Activated naive CD4-positive, alpha-beta T cell treated with anti-CD3 and anti-CD28 coated beads, Interleukin-2, amount 50 U/mL, for 72 hours (primary cell): ENCODE data around the gene TENM3. TPM values are rescaled to one million over a fixed set of nuclear protein-coding genes. Genes with fewer than 3 reads are reported as not detected.

ENCODE experiments used
- ATAC-seq, 2 donors: fragments of 150-1000 bp; cut with Tn5 transposase; 2 replicates each; pipeline ENCODE4 v1.10.0; 2021; ENCODE audit warnings: mild to moderate bottlenecking in 2 of 2, moderate library complexity in 2 of 2
- DNase-seq, 2 donors: peaks; one replicate each; pipeline ENCODE4 v3.0.0; 2021 to 2022; ENCODE audit warnings: low spot score in 2 of 2
- H3K27ac Mint-ChIP-seq, 2 donors: one replicate each; pipeline ENCODE4 v1.8.0; 2022; ENCODE audit warnings: mild to moderate bottlenecking in 2 of 2, mixed read lengths in 2 of 2
- H3K36me3 Mint-ChIP-seq, 2 donors: one replicate each; pipeline ENCODE4 v1.8.0; 2022; ENCODE audit warnings: mixed read lengths in 2 of 2
- H3K9me3 Mint-ChIP-seq, 2 donors: one replicate each; pipeline ENCODE4 v1.8.0; 2022; ENCODE audit warnings: mixed read lengths in 2 of 2
- total RNA-seq, 2 donors: library from RNA; stranded (reverse); gene quantifications; one replicate each; pipeline ENCODE4 v1.2.3, GENCODE V29; 2022

Gene TENM3
- total RNA-seq, 2 donors from 2014 or later: not detected

GRCh38 chr4:182684796-182685195 lies 441.6 kb downstream of the TENM3 start:
- H3K27ac Mint-ChIP-seq: no peak overlapping the region
- DNase-seq (no peak), ATAC-seq (no peak)
- no peaks in the 10 kb centered on the region for H3K36me3 Mint-ChIP-seq
- no peaks in the 10 kb centered on the region for H3K9me3 Mint-ChIP-seq

DNA sequence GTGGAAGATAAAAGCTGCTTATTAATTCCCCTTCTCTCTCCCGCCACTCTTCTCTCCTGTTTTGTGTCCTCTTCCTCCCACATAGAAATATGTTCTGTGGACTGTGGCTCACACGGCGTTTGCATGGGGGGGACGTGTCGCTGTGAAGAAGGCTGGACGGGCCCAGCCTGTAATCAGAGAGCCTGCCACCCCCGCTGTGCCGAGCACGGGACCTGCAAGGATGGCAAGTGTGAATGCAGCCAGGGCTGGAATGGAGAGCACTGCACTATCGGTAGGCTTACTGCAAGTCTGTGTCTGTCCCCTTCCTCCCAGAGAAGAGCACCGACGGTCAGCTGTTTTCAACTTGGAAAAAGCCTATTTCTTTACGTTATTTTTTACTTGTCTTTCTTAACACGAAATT lies 444.9 kb downstream of the TENM3 start:
- H3K27ac Mint-ChIP-seq: no peak overlapping the region
- ATAC-seq (no peak), DNase-seq (no peak)
- no peaks in the 10 kb centered on the region for H3K36me3 Mint-ChIP-seq
- H3K9me3 Mint-ChIP-seq: no peaks in the 10 kb centered on the region

- H3K27ac Mint-ChIP-seq: no peak overlapping the region
Observed at GRCh38 chr4:182694551-182694950, 451.3 kb downstream of the TENM3 start.

DNA sequence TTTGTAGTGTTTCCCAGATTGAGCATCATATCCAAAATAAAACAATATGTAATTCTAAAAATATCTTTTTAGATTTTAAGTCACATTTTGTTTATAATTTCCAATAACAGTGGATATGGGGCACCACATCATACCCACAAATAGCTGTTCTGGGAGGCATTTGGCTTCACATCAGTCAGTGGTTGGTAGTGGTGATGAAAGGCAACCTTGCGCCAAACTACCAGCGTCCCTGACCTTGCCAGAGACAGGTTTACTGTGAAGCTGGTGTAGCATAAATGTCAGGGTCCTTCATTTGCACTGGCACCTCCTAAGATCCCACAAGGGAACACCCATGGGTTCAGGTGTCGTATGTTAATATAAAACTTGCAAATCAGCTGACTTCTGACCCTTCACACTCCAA lies 451.8 kb downstream of the TENM3 start:
- Mint-ChIP-seq H3K27ac (no peak overlapping the region), H3K36me3 (no peaks in the 10 kb centered on the region), H3K9me3 (no peaks in the 10 kb centered on the region)
- DNase-seq (no peak), ATAC-seq (no peak)

More at GRCh38 chr4:182694551-182694950, 451.3 kb downstream of the TENM3 start:
- ATAC-seq (no peak), DNase-seq (no peak)
- no peaks in the 10 kb centered on the region for H3K36me3 Mint-ChIP-seq
- H3K9me3 Mint-ChIP-seq: no peaks in the 10 kb centered on the region

DNA sequence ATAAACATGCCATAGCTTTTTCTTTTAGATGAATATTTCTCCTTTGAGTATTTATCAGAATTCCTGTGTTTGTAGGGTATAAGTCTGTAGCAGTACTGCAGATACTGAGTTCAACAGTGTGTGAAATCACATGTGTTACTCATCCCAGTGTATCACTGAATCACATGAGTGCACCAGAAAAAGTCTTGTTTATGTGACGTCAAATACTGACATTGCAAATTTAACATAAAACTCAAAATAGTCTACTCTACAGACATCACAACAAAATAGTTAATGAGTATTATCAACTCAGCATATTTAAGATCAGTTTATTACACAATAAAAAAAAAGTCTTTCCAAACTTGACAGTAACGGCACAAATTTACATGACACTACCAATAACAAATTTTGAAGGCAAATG lies 452.6 kb downstream of the TENM3 start:
- no peaks in the 10 kb centered on the region for H3K9me3 Mint-ChIP-seq

DNA sequence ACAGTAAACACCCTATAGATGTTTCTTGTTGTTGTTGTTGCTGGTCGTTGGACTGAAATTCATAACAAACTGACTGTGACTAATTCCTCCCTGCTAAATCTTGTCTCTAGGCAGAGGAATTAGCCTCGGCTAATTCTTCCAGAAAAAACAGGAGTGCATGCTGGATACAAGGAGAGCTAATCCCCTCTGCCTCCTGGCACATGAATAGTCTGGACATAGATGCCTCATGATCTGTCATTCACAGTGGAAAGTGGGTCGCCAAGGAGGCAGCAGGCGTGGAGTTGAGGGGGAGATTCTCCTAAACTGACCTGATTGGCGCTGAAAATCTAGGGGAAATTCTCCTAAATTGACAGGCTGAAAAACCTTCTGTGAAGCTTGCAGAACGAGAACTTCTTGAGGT lies 453.9 kb downstream of the TENM3 start:
- DNase-seq (no peak), ATAC-seq (no peak)
- no peaks in the 10 kb centered on the region for H3K9me3 Mint-ChIP-seq
- no peaks in the 10 kb centered on the region for H3K36me3 Mint-ChIP-seq
- H3K27ac Mint-ChIP-seq: no peak overlapping the region

More for the DNA sequence above, 452.6 kb downstream of the TENM3 start:
- ATAC-seq: no peak
- H3K27ac Mint-ChIP-seq: no peak overlapping the region
- no peak for DNase-seq
- H3K36me3 Mint-ChIP-seq: no peaks in the 10 kb centered on the region

GRCh38 chr4:182698212-182698611 lies 455.0 kb downstream of the TENM3 start:
- DNase-seq: no peak
- Mint-ChIP-seq H3K27ac (no peak overlapping the region), H3K36me3 (no peaks in the 10 kb centered on the region), H3K9me3 (no peaks in the 10 kb centered on the region)
- ATAC-seq: no peak

GRCh38 chr4:182699201-182699600 lies 456.0 kb downstream of the TENM3 start:
- no peak for ATAC-seq
- no peak overlapping the region for H3K27ac Mint-ChIP-seq
- H3K36me3 Mint-ChIP-seq: no peaks in the 10 kb centered on the region
- no peak for DNase-seq
- H3K9me3 Mint-ChIP-seq: no peaks in the 10 kb centered on the region

DNA sequence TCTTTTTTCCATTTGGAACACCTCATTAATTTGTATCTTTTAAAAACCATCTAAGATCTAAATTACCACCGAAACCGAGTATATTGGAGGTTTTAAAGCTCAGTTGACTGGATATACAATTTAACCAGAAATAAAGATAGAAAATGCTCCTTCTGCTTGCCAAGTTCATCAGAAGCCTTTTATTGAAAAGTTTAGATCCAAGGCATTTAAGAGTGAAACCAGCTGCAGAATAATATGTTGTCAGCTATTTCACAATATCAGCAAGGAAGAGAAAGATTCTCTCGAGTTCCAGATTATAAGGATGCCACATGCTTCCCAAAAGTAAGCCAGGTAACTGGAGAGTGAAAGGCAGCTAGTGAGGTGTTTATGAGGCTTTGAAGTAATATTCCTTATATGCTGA lies 456.6 kb downstream of the TENM3 start:
- no peak for DNase-seq
- no peaks in the 10 kb centered on the region for H3K9me3 Mint-ChIP-seq
- no peak overlapping the region for H3K27ac Mint-ChIP-seq
- ATAC-seq: no peak
- H3K36me3 Mint-ChIP-seq: no peaks in the 10 kb centered on the region

- H3K9me3 Mint-ChIP-seq: no peaks in the 10 kb centered on the region
- H3K27ac Mint-ChIP-seq: no peak overlapping the region
- no peaks in the 10 kb centered on the region for H3K36me3 Mint-ChIP-seq
- DNase-seq: no peak
- no peak for ATAC-seq
Observed at GRCh38 chr4:182700362-182701160, 457.4 kb downstream of the TENM3 start.

DNA sequence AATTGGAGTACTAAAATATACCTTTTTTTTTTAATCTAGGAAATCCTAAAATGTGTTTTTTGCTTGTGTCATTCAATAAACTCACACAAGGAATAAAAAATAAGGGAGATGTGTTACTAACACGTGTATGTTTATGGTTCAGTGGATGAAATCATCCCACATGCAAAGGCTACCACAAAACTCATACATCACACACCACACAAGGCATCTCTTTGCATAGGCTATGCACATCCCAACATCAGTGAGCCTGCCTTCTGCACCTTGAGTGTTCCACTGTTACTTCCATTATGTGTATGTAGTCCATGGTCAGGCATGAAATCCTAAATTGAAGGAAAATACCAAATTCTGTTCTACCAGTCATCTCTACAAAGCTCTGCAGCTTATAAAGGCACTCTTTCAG lies 460.9 kb downstream of the TENM3 start:
- Mint-ChIP-seq H3K9me3 (no peaks in the 10 kb centered on the region), H3K27ac (no peak overlapping the region), H3K36me3 (no peaks in the 10 kb centered on the region)
- ATAC-seq: no peak
- no peak for DNase-seq

DNA sequence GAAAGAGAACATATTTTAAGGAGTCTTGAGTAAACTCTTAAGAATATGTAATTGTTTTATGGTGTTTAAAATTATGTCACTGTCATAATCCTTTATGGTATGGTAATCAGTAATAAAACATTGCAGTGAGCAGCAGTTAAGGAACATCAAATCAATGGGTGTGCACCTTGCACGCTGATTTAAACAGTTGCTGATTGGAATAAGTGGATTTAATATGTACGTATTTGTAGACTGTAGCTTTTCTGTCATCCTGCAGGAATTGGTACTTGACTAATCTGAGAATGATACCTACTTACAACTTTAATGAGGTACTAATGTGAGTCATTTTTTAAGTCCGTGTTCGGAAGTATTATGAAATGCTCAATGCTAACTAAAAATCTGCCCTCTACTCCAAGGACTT lies 461.7 kb downstream of the TENM3 start:
- no peaks in the 10 kb centered on the region for H3K36me3 Mint-ChIP-seq
- no peaks in the 10 kb centered on the region for H3K9me3 Mint-ChIP-seq
- DNase-seq (no peak), ATAC-seq (no peak)
- H3K27ac Mint-ChIP-seq: no peak overlapping the region

- no peak for ATAC-seq
- no peaks in the 10 kb centered on the region for H3K36me3 Mint-ChIP-seq
Observed at GRCh38 chr4:182705389-182705788, 462.2 kb downstream of the TENM3 start.

DNA sequence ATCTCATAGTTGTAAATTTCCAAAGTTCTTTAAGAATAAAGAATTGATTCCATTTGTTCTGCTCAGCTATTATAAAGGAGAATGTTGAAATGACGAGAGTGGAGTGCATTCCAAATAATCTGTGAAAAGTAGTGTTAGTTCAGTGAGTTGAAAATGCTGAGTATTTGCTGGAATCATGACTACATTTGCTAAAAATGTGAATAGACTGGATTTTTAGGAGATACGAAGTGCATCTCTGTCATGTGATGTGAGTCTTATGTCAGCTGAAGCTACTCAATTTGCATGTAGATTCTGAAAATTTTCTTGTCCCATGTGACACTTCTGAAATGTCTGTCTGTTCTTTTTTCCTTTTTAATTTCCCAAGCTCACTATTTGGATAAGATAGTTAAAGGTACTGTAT lies 468.0 kb downstream of the TENM3 start:
- no peaks in the 10 kb centered on the region for H3K9me3 Mint-ChIP-seq
- ATAC-seq (no peak), DNase-seq (no peak)
- H3K36me3 Mint-ChIP-seq: no peaks in the 10 kb centered on the region
- no peak overlapping the region for H3K27ac Mint-ChIP-seq

More at GRCh38 chr4:182705389-182705788, 462.2 kb downstream of the TENM3 start:
- Mint-ChIP-seq H3K9me3 (no peaks in the 10 kb centered on the region), H3K27ac (no peak overlapping the region)
- no peak for DNase-seq

DNA sequence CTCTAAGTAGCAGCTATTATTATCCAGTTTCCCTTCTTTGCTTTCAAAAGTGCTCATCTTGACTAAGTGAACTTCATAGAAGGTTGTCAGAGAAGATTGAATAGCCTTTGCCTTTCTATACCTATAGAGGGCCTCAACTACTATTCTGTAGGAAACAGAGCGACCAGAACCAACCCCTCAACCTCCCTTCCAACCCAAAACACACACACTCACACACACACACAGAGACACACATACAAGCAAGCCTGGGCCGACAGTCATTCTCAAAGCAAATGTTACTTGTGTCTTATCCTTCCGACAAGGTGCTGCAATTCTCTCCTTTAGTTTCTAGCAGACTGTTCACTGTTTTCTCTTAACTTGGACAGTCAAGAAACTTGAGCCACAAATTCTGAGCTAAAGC lies 472.3 kb downstream of the TENM3 start:
- Mint-ChIP-seq H3K36me3 (no peaks in the 10 kb centered on the region), H3K27ac (no peak overlapping the region), H3K9me3 (no peaks in the 10 kb centered on the region)
- ATAC-seq: no peak
- DNase-seq: no peak

- ATAC-seq (no peak), DNase-seq (no peak)
- no peaks in the 10 kb centered on the region for H3K9me3 Mint-ChIP-seq
- no peak overlapping the region for H3K27ac Mint-ChIP-seq
- H3K36me3 Mint-ChIP-seq: no peaks in the 10 kb centered on the region
Observed at GRCh38 chr4:182716192-182716591, 473.0 kb downstream of the TENM3 start.

DNA sequence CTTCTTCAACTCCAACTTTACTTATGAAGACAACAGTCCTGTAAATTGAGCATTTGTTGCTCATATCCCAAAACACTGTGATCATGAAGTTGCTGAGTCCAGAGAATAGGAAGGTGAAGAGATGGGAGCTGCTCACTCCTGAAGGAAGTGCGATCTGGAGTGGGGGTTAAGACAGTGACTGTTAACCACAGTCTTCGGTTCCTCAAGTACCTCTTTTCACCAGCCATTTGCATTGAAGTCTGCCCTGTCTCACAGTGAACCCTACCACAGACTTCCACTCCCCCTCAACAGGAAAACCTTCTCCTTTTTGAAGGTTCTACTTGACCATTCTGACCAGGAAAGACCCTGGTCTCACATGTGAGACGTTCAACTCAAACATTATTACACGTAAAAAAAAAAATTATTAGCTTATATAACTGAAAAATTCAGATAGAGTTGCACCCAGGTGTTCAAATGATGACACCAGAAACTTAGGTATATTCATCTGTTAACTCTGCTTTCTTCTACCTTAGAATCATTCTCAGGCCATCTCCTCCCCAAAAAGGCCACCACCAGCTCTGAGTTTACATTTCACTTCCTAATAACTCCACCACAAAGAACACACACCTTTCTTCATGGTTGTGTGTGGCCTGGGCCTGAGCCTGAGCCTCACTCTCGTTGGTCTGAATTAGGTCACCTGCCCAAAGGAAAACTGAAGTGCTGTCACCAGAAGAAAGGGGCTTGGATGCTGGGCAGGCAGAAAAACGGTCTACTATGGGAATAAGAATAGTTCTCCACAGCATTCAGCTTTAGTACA lies 474.8 kb downstream of the TENM3 start:
- H3K9me3 Mint-ChIP-seq: no peaks in the 10 kb centered on the region
- no peaks in the 10 kb centered on the region for H3K36me3 Mint-ChIP-seq
- H3K27ac Mint-ChIP-seq: no peak overlapping the region
- ATAC-seq (no peak), DNase-seq (no peak)

- no peak for DNase-seq
- ATAC-seq: no peak
- H3K9me3 Mint-ChIP-seq: no peaks in the 10 kb centered on the region
- no peaks in the 10 kb centered on the region for H3K36me3 Mint-ChIP-seq
- no peak overlapping the region for H3K27ac Mint-ChIP-seq
Observed at GRCh38 chr4:182724414-182724813, 481.2 kb downstream of the TENM3 start.
